Stimulated activated CD4-positive, alpha-beta T cell treated with anti-CD3 and anti-CD28 coated beads, Interleukin-1b, Interleukin-23, amount 100 ng/mL, for 24 hours (primary cell): Measurements from ENCODE around the gene RPS5.
"Not testable (repeated sequence)": the region's sequence is repeated elsewhere in the genome, so short reads cannot be mapped to it uniquely, and the experiment has no call there.

Experiments used
- DNase-seq, 4 experiments: peaks; one replicate each; pipeline ENCODE4 v3.0.0-alpha.2; 2020; ENCODE audit warnings: low read depth in 4 of 4, low spot score in 1 of 4

Gene RPS5

DNA sequence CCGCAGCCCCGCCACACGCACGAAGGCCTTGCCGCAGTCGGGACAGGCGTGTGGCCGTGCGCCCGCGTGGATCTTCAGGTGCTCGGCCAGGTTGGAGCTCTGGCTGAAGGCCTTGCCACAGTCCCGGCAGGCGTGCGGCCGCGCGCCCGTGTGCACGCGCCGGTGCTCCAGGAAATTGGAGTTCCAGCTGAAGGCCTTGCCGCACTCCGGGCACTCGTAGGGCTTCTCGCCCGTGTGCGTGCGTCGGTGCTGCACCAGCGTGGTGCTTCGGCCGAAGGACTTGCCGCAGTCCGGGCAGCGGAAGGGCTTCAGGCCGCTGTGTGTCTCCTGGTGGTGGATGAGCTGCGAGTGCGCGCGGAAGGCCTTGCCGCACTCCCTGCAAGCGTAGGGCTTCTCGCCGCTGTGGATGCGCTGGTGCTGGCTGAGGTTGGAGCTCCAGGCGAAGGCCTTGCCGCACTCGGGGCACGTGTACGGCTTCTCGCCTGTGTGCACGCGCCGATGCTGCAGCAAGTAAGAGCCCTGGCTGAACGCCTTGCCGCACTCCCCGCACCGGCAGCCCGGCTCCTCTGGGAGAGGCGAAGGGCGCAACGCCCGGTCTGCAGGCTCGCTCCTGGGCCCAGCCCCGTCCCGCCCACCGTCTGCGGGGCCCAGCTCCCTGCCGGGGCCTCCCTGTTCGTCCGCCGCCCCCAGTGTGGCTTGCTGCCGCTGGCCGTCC lies 30.1 kb upstream of the RPS5 start:
- DNase-seq: no peak

DNA sequence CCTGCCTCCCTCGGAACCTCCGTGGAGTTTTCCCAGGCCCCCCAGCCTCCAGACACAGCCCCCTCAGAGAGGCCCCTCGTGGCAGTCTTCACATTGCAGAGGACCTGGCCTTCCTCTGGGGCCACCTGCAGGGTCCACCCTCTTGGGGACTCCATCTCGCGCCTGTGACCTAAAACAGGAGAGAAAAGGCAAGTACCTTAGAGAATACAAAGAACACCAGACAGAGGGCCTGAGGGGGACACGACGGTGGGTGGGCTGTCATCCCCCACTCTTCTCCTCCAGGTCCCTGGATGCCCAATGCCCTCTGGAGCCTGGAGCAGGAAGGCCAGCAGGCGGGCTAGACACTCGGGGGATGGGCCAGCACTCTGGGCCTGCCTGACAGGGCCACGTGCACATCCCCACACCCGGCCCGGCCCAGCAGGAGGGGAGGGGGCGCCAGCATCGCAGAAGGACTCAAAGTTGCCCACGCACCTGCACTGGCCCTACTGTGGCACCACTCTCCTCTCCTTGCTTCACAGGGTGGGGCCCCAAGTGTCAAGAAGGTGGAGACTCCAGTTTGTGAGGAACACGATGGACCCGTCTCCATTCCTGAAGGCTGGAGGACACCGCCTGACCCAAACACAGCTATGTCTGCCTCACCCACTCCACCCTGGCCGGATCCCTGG lies 29.5 kb upstream of the RPS5 start:
- DNase-seq: no peak

DNA sequence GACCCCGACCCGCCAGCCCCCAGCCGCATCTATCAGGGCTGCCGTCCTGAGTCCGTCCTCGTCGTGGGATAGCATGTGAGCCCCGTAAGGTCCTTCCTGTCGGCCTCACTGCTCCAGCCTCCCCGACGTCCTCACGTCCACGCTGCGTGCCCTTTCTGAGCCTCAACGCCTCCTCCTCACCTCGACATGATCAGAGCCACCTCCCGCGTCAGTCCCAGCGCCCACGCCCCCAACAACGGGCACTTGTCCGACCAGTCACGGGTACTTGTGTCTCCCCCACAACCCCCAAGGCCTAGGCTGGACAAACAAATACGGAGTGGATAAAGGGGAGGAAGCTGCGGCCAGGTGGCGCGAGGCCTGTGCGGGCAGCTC lies 25.2 kb upstream of the RPS5 start:
- DNase-seq: no peak

DNA sequence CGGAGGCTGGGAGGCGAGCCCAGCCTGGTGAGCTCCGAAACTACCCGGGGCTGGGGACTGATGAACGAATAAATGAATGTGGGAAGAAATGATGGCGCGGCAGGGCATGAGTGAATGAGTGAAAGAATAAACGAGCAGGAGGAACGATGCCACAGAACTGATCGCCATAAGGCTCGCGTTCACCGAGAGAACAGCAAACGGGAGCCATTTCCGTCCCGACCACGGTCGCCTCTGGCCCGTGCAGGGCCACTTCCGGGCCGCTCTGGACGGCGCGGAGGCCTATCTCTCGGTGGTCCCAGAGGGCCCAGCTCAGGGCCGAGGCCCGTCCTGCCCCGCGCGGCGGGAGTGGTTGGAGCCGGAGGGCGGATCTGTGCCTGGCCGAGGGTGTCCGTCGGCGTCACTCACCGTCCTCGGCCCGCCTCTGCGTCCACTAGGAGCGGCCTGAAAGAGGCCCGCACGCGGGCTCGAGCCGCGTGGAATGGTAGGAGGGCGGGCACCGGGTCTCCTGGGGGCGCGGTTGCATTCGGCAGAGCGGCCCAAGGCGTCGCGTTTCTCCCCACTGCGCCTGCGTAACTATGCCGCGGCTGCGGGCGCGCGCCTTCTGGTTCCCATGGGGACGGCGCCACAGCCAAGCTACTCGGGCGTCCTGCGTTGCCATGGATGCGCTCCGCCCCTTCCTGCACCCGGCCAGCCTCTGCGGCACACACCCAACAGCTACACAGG lies 24.6 kb upstream of the RPS5 start, which contains the start of gene ZNF497:
Gene ZNF497 (minus strand): TSS at position 480 of the 723 bp plus-strand sequence. CDS start 5,116 bp downstream, outside the sequence.
- peak; percentile 88 to 96 (median 95) for DNase-seq

DNA sequence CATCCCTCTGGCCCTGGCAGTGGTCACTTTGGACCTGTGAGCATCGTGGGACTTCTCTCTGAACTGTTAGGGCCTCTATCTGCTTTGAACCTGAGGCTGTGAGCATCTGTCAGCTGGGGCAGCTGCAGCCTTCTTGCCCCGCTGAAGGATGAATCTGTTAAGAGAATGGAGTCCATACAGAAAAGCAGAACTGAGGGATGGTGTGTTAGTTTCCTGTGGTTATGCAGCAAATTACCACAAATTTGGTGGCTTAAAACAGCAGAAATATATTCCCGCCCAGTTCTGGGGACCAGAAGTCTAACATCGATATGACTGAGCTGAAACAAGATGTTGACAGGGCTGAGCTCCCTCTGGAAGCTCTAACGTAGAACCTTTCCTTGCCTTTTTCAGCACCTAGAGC lies 22.9 kb upstream of the RPS5 start:
- DNase-seq: no peak

DNA sequence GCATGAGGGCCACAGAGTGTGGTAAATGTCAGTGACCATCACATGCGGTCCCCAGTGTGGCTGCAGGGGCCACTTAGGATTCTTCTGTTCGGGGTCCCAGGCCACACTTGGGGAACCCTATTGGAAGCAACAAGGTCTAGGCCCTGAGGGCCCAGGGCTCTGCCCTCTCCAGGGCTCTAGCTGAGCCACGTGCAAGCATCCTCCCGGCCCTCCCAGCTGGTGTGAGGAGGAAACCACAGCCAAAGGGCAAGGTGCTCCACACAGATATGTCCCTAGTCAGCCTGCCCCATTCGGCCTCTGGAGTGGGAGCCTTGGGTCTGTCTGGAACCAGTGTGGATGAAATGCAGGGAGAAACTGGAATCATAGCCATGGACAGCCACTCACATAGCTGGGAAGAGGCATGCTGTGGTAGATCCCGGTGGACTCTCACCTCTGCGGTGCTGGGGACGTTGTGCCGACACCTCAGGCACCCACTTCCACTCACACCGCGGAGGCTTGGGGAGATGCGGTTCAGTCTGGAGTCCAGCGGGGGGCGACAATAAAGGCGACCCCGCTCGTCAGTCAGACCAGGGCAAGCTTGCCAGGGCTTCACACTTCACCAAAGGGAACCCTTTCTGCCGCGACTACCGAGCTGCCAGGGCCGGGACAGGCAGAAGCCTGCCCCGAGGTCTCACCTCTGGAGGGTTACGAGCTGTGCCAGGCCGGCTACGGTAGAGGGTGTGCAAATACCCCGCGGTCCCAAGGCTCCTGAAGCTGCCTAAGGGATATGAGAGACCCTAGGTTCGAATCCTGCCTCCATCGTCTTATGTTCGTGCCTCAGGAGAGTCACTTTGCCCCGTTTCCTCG lies 20.3 kb upstream of the RPS5 start:
- no peak for DNase-seq

DNA sequence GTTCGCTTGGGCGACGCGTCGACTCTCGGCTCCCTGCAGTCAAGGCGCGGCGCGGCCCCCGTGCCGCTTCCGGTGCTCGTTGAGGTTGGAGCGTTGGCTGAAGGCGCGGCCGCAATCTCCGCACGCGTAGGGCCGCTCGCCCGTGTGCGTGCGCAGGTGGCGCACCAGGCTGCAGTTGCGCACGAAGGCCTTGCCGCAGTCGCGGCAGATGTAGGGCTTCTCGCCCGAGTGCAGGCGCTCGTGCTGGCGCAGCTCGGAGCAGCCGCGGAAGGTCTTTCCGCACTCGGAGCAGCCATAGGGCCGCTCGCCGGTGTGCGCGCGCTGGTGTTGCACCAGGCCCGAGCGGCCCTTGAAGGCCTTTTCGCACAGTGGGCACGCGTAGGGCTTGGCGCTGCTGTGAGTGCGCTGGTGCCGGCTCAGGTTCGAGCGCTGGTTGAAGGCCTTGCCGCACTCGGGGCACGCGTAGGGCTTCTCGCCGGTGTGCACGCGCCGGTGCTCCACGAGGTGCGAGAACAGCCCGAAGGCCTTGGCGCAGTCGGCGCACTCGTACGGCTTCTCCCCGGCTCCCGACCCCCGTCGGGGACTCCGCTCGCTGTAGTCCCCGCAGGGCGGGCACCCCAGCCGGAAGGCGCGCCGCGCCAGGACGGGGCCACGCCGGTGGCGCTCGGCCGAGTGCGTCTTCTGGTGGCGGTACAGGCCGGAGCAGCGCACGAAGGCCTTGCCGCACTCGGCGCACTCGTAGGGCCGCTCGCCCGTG lies 19.2 kb upstream of the RPS5 start:
- DNase-seq: no peak

DNA sequence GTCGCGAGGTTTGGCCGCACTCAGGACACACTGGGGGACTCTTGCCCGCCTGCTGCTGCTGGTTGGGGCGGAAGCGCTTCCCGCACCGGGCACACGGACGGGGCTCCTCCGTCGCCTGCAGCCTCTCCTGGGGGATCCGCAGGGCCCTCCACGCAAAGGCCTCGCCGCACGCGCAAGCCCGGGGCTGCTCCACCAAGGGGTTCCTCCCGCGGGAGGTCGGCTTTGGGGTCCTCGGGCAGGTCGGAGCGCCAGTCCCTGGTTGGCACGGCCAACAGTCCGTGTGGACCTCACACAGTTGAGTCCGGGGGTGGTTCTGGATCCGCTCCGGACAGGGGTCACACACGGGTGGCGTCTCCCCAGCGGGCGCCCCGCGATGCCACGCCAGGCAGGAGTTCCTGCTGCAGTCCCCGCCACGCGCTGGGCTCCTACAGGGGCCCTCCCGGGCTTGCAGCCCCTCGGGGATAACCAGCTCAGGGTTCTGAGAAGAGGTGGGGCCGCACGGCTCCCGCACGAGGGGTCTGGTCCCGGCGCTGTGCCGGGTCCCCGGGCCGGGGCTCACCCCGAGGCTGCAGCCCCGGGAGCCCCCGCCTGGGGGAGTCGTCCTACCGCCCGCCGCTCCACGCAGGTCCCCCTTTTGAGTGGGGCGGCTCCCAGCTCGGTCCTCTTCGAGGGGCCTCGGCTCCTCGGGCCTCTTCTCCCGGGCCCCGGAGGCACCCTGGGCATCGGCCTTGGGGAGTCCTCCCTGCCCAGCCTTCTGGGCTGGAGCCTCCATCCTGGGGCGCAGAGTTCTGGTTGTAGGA lies 18.3 kb upstream of the RPS5 start:
- DNase-seq: no peak

DNA sequence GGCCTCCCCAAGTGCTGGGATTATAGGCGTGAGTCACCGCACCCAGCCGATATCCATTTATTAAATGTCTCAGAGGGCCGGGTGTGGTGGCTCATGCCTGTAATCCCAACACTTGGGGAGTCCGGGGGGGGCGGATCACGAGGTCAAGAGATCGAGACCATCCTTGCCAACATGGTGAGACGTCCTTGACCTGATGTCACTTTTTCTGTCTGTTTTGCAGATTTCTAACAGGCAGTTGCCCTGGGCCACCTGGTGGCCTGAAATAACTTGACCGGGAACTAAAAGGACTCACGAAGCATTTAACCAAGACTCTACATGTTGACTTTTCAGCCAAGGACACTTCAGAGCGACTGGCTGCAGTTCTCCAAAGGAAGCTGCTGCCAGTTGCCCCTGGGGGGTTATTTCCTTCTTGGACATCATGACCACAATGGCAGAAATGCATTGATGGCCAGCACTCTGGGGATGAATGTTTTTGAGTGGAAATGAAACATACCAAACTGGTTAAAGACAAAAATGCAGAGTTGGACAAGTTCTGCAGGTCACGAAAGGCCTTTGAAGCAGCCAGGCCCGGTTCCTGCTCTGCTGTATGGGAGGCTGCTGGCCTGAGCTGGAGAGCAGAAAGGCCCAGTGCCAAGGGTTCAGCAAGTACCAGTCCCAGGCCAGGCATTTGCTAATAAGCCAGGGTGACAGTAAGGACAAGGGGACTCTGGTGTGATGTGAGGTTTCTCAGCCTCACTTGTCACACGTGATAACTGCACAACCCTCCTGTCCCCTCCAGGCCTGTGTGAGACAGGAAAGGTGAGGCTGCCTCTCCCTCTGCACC lies 14.5 kb upstream of the RPS5 start:
- DNase-seq: no peak

DNA sequence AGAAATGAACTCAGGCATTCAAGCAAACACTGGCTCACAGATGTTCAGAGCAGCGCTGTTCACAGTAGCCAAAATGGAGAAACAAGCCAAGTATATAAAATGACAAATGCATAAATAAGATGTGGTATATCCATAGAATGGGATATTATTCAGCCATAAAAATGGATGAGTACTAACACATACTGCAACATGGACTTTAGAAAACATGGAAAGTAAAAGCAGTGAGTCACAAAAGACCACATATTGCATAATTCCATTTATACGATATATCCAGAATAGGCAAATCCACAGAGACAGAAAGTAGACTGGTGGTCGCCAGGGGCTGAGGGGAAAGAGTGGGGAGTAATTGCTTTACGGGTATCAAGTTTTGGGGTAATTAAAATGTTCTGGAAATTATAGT lies 12.9 kb upstream of the RPS5 start:
- DNase-seq: no peak

DNA sequence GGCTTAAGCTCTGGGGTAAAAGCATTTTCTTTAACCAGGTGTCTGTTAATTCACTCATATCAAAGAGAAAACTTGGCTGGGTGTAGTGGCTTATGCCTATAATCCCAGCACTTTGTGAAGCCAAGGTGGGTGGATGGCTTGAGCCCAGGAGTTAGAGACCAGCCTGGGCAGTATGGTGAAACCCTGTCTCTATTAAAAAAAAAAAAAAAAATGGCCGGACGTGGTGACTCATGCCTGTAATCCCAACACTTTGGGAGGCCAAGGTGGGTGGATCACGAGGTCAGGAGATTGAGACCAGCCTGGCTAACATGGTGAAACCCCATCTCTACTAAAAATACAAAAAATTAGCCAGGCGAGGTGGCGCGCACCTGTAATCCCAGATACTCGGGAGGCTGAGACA lies 10.3 kb upstream of the RPS5 start:
- DNase-seq: not testable (repeated sequence)

DNA sequence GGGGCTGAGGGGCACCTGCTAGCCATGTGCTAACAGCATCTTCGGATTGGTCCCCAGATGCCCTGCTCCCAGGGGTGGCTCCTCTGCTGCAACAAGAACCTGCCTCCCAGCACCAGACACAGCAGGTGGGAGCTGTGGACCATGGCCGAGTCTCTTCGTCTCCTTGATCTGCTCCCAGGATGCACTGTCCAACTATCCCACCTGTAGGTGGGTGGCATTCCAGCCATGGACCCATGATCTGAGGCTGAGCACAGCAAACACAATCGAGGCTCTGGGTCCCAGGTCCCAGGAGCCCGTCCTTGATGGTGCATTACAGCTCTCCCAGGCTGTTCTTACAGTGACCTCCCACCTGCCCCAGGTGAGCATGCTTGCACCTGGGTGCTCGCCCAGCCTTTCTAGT lies 7.8 kb upstream of the RPS5 start:
- DNase-seq: no peak

DNA sequence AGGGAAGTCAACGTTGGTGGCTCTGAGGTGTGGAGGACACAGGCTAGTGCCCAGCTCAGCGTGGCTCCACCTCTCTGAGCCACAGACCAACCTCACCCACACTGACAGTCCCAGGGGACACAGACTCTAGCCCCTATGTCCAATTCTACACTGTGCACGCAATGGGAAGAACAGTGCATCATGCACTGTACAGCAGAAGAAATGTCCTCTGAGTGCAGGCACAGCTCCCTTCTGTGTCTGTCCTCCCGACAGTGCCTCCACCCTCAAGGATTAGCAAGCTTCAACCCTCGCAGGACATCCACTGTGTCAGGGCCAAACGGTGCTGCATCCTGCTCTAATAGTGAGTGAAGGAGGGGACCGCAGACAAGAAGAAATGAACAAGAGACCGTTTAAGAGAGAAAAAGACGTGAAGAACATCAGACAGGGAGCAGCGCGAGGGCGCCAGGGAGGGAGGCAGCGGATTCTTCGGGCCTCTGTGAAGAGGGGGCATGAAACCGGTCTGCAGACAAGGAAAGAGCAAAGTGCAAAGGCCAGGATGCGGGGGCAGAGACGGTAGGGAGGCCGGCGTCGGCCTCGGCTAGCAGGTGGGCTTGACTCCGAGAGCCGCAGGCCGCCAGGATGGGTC lies 6.9 kb upstream of the RPS5 start:
- DNase-seq: no peak

DNA sequence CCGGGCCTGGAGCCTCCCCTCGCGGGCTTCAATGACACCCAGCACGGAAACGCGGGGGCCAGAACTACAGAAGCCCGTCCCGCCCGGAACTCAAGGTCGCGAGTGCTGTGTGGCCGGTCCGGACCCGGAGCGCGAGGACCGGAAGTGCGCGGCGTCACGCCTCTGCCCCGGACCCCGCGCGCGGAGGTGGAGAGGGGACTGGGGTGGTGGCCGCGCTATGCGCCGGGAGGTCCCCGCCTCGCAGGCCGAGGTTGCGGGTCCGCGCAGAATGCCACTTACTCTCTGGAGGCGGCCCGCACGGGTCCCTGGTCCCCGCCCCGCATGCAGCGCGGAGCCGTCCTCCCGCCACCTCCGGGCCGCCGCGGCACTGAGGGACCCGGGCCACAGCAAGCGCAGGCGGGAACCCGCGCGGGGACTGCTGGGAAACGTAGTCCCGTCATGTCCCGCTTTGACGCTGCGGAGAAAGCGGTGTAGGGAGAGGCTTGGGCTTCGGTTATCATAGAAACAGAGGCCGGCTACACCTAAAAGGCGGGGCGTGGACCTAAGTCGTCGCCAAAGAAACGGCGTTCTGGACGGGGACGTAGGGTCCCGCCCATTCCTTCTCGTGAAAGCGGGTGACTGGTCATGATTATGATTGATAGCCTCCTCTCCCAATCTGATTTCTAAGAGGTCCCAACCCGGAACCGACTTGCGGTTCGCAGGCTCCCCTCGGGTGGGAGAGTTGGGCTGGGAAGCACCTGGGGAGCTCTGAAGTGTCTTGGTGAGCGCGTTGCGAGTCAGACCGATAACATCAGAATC lies 6.2 kb upstream of the RPS5 start, which contains the start of gene ZNF837:
Gene ZNF837 (minus strand): TSS at position 369 of the 798 bp plus-strand sequence. CDS start 11,698 bp downstream, outside the sequence.
- peak; percentile 86 to 96 (median 90) for DNase-seq

DNA sequence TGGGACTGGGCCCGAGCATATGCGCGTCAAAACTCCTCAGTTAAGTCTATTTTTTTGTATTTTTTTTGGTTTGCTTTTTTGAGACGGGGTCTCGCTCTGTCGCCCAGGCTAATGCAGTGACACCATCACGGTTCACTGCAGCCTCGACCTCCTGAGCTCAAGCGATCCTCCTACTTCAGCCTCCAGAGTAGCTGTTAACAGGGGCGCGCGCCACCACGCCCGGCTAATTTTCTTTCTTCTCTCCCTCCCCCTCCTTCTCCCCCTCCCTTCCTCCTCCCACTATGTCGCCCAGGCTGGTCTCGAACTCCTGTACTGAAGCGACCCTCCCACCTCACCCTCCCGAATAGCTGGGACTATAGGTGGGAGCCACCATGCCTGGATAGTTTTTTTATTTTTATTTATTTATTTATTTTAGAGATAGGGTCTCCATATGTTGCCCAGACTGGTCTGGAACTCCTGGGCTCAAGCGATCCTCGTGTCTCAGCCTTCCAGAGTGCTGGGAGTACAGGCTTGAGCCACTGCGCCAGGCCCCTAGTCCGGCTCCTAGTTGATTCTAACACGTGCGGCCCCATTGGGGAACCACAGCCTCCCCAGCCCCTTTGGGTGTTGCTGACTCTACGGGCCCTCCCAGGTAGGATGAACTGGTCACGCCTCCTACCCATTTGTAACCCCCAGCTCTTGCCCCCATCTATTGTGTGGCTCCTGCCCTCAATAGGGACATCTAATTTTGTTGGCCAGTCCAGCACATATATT lies 5.4 kb upstream of the RPS5 start:
- DNase-seq: no peak

DNA sequence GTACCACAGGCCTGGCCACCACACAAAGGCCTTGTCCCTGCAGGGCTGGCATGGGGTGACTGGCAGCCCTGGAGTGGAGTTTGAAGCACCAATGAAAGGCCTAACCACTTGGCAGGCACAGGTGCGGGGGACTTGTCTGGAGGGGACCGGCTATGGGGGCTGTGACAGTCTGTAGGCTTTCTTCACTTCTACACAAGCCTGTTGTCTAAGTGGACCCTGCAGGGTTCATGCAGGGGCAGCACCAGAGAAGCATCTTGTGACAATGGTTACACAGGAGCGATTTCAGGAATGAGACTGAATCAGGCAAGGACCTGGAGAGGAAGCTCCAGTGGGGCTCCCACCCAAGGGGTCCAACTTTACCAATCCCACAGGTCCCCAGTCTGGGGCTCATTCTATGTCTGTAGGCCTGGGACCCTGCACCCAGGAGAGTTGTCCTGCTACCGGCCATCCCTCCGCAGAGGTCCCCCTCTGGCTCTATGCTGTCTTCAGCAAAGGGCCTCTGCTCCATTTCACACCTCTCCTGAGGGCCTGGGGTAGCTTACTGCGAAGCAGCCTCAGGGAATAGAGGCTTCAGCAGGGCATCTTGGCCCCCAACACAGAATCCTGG lies 4.0 kb upstream of the RPS5 start:
- DNase-seq: no peak
